ENCODE results near the gene TLN1. TPM values are rescaled to one million over a fixed set of nuclear protein-coding genes. Genes with fewer than 3 reads are reported as not detected.

Gene TLN1
- polyA plus RNA-seq, 3 donors, result 46.6 to 251 (median 93.0) TPM

- Mint-ChIP-seq H3K27me3 (ENCODE audit: low read depth in 3 of 3) (peaks cover 0 to 2% (median 1%) of the 10 kb centered on the region in 3 donors), H3K4me3 (no peak overlapping the region), H3K36me3 (no peaks in the 10 kb centered on the region), H3K4me1 (peaks cover 16% of the 10 kb centered on the region), H3K27ac (no peak overlapping the region), H3K9me3 (no peaks in the 10 kb centered on the region)
- no CpG with 5 or more reads among the region's 1 CpG for WGBS (ENCODE audit: insufficient coverage)
- intact Hi-C loops (cut with micrococcal nuclease), result no loop called here
- no peaks in the 10 kb centered on the region for H3K9me3 ChIP-seq (replicated peaks in 1 of 2; ENCODE audit: control insufficient read depth in 1 of 2, insufficient read depth in 1 of 2, low read length in 2 of 2)
- H3K36me3 ChIP-seq (replicated peaks in 1 of 2; ENCODE audit: control insufficient read depth in 1 of 2, insufficient read depth in 2 of 2, low read length in 2 of 2), result no peaks in the 10 kb centered on the region
- no peak overlapping the region for H3K4me2 ChIP-seq (replicated peaks; ENCODE audit: extremely low read depth, low read length, poor library complexity, severe bottlenecking)
- H3K79me2 ChIP-seq (ENCODE audit: insufficient read depth, low read length), result no peaks in the 10 kb centered on the region
- no peaks in the 10 kb centered on the region for H4K20me1 ChIP-seq (ENCODE audit: insufficient read depth, low read length)
- peaks cover 15 to 16% of the 10 kb centered on the region in 2 donors for H3K4me1 ChIP-seq (ENCODE audit: control insufficient read depth in 1 of 2, insufficient read depth in 2 of 2, low read length in 2 of 2)
- no peaks in the 10 kb centered on the region for H3K27me3 ChIP-seq (ENCODE audit: control insufficient read depth in 2 of 2, insufficient read depth in 2 of 2, low read length in 2 of 2)
- no peak for DNase-seq
- no peak overlapping the region for H3K9ac ChIP-seq (ENCODE audit: insufficient read depth, low read length, poor library complexity, severe bottlenecking)
- no peak overlapping the region for H2AFZ ChIP-seq (ENCODE audit: insufficient read depth, low read depth, low read length, poor library complexity, severe bottlenecking)
- no peak overlapping the region for H3K4me3 ChIP-seq (replicated peaks in 1 of 3; ENCODE audit: low read depth in 2 of 3, low read length in 3 of 3)
- no peak overlapping the region for H3K27ac ChIP-seq (ENCODE audit: low read depth in 1 of 2, low read length in 2 of 2)
- TF ChIP-seq CTCF (IDR thresholded peaks at IDR 0.05), result no peak
Measured at GRCh38 chr9:35771534-35771933, 39.5 kb upstream of the TLN1 start.

- no peak overlapping the region for H3K27ac Mint-ChIP-seq
- peaks cover 13% of the 10 kb centered on the region for H3K4me1 Mint-ChIP-seq
- intact Hi-C loops (cut with micrococcal nuclease), result no loop called here
- H2AFZ ChIP-seq (ENCODE audit: insufficient read depth, low read depth, low read length, poor library complexity, severe bottlenecking), result peak overlapping the region; percentile 32
- TF ChIP-seq CTCF (IDR thresholded peaks at IDR 0.05), result no peak
- H3K9me3 Mint-ChIP-seq, result no peaks in the 10 kb centered on the region
- no peak overlapping the region for H3K4me2 ChIP-seq (replicated peaks; ENCODE audit: extremely low read depth, low read length, poor library complexity, severe bottlenecking)
- no peaks in the 10 kb centered on the region for H4K20me1 ChIP-seq (ENCODE audit: insufficient read depth, low read length)
- no peaks in the 10 kb centered on the region for H3K9me3 ChIP-seq (replicated peaks in 1 of 2; ENCODE audit: control insufficient read depth in 1 of 2, insufficient read depth in 1 of 2, low read length in 2 of 2)
- no peaks in the 10 kb centered on the region for H3K36me3 ChIP-seq (replicated peaks in 1 of 2; ENCODE audit: control insufficient read depth in 1 of 2, insufficient read depth in 2 of 2, low read length in 2 of 2)
- 40% methylated on average over 1 of the region's 4 CpGs for WGBS (ENCODE audit: insufficient coverage)
- H3K79me2 ChIP-seq (ENCODE audit: insufficient read depth, low read length), result no peaks in the 10 kb centered on the region
- no peak for DNase-seq
- H3K27me3 Mint-ChIP-seq (ENCODE audit: low read depth in 3 of 3), result peaks cover 0 to 2% (median 0%) of the 10 kb centered on the region in 3 donors
- no peak overlapping the region for H3K4me3 ChIP-seq (replicated peaks in 1 of 3; ENCODE audit: low read depth in 2 of 3, low read length in 3 of 3)
- peaks cover 11 to 12% of the 10 kb centered on the region in 2 donors for H3K4me1 ChIP-seq (ENCODE audit: control insufficient read depth in 1 of 2, insufficient read depth in 2 of 2, low read length in 2 of 2)
- no peaks in the 10 kb centered on the region for H3K36me3 Mint-ChIP-seq
- no peak overlapping the region for H3K4me3 Mint-ChIP-seq
- H3K27me3 ChIP-seq (ENCODE audit: control insufficient read depth in 2 of 2, insufficient read depth in 2 of 2, low read length in 2 of 2), result no peaks in the 10 kb centered on the region
- H3K9ac ChIP-seq (ENCODE audit: insufficient read depth, low read length, poor library complexity, severe bottlenecking), result no peak overlapping the region
- H3K27ac ChIP-seq (ENCODE audit: low read depth in 1 of 2, low read length in 2 of 2), result no peak overlapping the region
Measured at GRCh38 chr9:35771075-35771433, 39.1 kb upstream of the TLN1 start.

Measured in CD14-positive monocyte (primary cell).